ENCODE data around the gene AP3S2.

GRCh38 chr15:89870688-89871288 lies 23.0 kb downstream of the AP3S2 start:
- TF ChIP-seq CTCF (IDR thresholded peaks at IDR 0.05) (no peak), POLR2AphosphoS5 (IDR thresholded peaks at IDR 0.05) (no peak)
